ENCODE measurements around the gene NT5DC4.

GRCh38 chr2:112709703-112710102 lies 11.1 kb upstream of the NT5DC4 start:
- TF ChIP-seq EHMT2 (IDR thresholded peaks at IDR 0.05; ENCODE audit: low read depth), result no peak
- TF ChIP-seq, protein P1, sequence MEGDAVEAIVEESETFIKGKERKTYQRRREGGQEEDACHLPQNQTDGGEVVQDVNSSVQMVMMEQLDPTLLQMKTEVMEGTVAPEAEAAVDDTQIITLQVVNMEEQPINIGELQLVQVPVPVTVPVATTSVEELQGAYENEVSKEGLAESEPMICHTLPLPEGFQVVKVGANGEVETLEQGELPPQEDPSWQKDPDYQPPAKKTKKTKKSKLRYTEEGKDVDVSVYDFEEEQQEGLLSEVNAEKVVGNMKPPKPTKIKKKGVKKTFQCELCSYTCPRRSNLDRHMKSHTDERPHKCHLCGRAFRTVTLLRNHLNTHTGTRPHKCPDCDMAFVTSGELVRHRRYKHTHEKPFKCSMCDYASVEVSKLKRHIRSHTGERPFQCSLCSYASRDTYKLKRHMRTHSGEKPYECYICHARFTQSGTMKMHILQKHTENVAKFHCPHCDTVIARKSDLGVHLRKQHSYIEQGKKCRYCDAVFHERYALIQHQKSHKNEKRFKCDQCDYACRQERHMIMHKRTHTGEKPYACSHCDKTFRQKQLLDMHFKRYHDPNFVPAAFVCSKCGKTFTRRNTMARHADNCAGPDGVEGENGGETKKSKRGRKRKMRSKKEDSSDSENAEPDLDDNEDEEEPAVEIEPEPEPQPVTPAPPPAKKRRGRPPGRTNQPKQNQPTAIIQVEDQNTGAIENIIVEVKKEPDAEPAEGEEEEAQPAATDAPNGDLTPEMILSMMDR (IDR thresholded peaks at IDR 0.05), result no peak
- TF ChIP-seq POLR2A (IDR thresholded peaks at IDR 0.05; ENCODE audit: low read length), result no peak
- TF ChIP-seq EP300 (IDR thresholded peaks at IDR 0.05), result no peak
- TF ChIP-seq CEBPB (IDR thresholded peaks at IDR 0.05), result no peak
- TF ChIP-seq, protein P2, sequence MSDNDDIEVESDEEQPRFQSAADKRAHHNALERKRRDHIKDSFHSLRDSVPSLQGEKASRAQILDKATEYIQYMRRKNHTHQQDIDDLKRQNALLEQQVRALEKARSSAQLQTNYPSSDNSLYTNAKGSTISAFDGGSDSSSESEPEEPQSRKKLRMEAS (IDR thresholded peaks at IDR 0.05), result no peak
